Prostate gland (tissue), 2 donors: ENCODE measurements around the gene ARHGEF28.

Source experiments
- CTCF ChIP-seq, 4 experiments: fragments of 200-600 bp in 2 of 4; fragments of 450-650 bp in 2 of 4; sonication (generic) in 2 of 4; IDR thresholded peaks; 1 replicate in 3 of 4; 2 replicates in 1 of 4; pipeline ENCODE4 v1.5.1; 2016 to 2019; ENCODE audit warnings: antibody characterized with exemption in 4 of 4, mild to moderate bottlenecking in 2 of 4, moderate library complexity in 2 of 4
- POLR2A ChIP-seq: fragments of 450-650 bp; IDR thresholded peaks from one replicate; pipeline ENCODE4 v1.6.1; 2016; ENCODE audit warnings: antibody characterized with exemption, mild to moderate bottlenecking
- POLR2AphosphoS5 ChIP-seq: sonication (generic); formaldehyde crosslinking; IDR thresholded peaks from one replicate; pipeline ENCODE4 v1.6.1; 2017; ENCODE audit warnings: antibody characterized with exemption

- TF ChIP-seq CTCF (IDR thresholded peaks at IDR 0.05) (no peak), POLR2A (no peak), POLR2AphosphoS5 (no peak)
These were observed 331.5 kb downstream of the ARHGEF28 start for GRCh38 chr5:73957397-73958001.
